K562 (cell line): ENCODE measurements around the gene MAP4K5. TPM values are rescaled to one million over a fixed set of nuclear protein-coding genes. Genes with fewer than 3 reads are reported as not detected.

ENCODE experiments used
- ATAC-seq: fragments of 200-7000 bp; cut with Tn5 transposase; 3 replicates; pipeline ENCODE4 v1.9.1; 2020; ENCODE audit warnings: moderate library complexity
- BruUV-seq: library from RNA; stranded (reverse); fragments of 400-500 nt; replicated peaks from 2 replicates; lab custom pipeline; 2021; lab: Mats Ljungman, UMichigan
- CTCF ChIA-PET: fragments of 300-600 bp; formaldehyde crosslinking; extraction: SDS; loops from one replicate; lab custom pipeline; 2021; ENCODE audit warnings: low intra/inter-chr PET ratio; lab: Yijun Ruan, JAX
- POLR2A ChIA-PET: fragments of 300-600, 350-650 bp; sonication (Branson Sonifier 250); formaldehyde crosslinking; extraction: SDS; loops from one replicate; lab custom pipeline; 2021; ENCODE audit warnings: antibody characterized with exemption, inconsistent platforms; lab: Yijun Ruan, JAX
- DNase-seq, 4 experiments: peaks; one replicate each; pipeline versions ENCODE4 v3.0.0 to v3.0.0-alpha.2; 2011 to 2018; ENCODE audit warnings: low spot score in 3 of 4, mixed read lengths in 3 of 4; ENCODE audit errors: extremely low read depth in 1 of 4
- FAIRE-seq: peaks from 2 replicates; lab custom pipeline; 2011; peaks lifted over from hg19 to GRCh38; lab: Jason Lieb, UNC
- H2AFZ ChIP-seq: 2 replicates; pipeline ENCODE4 v1.6.0; 2011; ENCODE audit warnings: low read depth, low read length, control low read depth, inconsistent platforms
- H3K27ac ChIP-seq: fragments of 200-600 bp; 3 replicates; pipeline ENCODE4 v1.8.0; 2011; ENCODE audit warnings: low read depth, mild to moderate bottlenecking, control low read depth, inconsistent platforms, low read length, moderate library complexity, mixed read lengths; ENCODE audit errors: extremely low read depth
- H3K27me3 ChIP-seq, 2 experiments: fragments of 300-600 bp in 1 of 2; 2 replicates in 1 of 2; 3 replicates in 1 of 2; pipeline versions ENCODE4 v1.6.0 to v1.8.0; 2011; ENCODE audit warnings: inconsistent platforms in 2 of 2, low read length in 2 of 2, mild to moderate bottlenecking in 1 of 2, mixed read lengths in 1 of 2, moderate library complexity in 1 of 2; ENCODE audit not compliant: control insufficient read depth in 2 of 2, insufficient read depth in 2 of 2
- H3K36me3 ChIP-seq: fragments of 300-600 bp; 3 replicates; pipeline ENCODE4 v1.8.0; 2011; ENCODE audit warnings: mild to moderate bottlenecking, low read length, inconsistent platforms; ENCODE audit not compliant: control insufficient read depth, insufficient read depth
- H3K4me1 ChIP-seq, 2 experiments: fragments of 200-600 bp in 1 of 2; replicated peaks in 1 of 2; 2 replicates in 1 of 2; 3 replicates in 1 of 2; pipeline versions ENCODE4 v1.5.1 to v1.8.0; 2011; ENCODE audit warnings: inconsistent platforms in 2 of 2, low read length in 2 of 2, mild to moderate bottlenecking in 1 of 2, mixed read lengths in 1 of 2, moderate library complexity in 1 of 2; ENCODE audit not compliant: control insufficient read depth in 2 of 2, insufficient read depth in 2 of 2
- H3K4me2 ChIP-seq: 2 replicates; pipeline ENCODE4 v1.6.1; 2011; ENCODE audit warnings: low read length, control low read depth, inconsistent platforms, mixed read lengths; ENCODE audit not compliant: insufficient read depth
- H3K4me3 ChIP-seq: fragments of 200-600 bp; sonication (generic), shearing (Covaris generic); 2 replicates; pipeline ENCODE4 v1.5.1; 2016; ENCODE audit warnings: control low read depth, inconsistent platforms
- H3K79me2 ChIP-seq: fragments of 200-600 bp; 3 replicates; pipeline ENCODE4 v1.8.0; 2011; ENCODE audit warnings: low read length, inconsistent platforms; ENCODE audit not compliant: control insufficient read depth, insufficient read depth
- H3K9ac ChIP-seq, 2 experiments: 2 replicates each; pipeline versions ENCODE4 v1.6.0 to v1.6.1; 2011; ENCODE audit warnings: low read depth in 2 of 2, low read length in 2 of 2, control low read depth in 1 of 2, inconsistent platforms in 1 of 2, mild to moderate bottlenecking in 1 of 2, mixed read lengths in 1 of 2; ENCODE audit not compliant: insufficient read depth in 1 of 2
- H3K9me1 ChIP-seq: one replicate; pipeline ENCODE4 v1.6.0; 2011; ENCODE audit warnings: inconsistent platforms, mild to moderate bottlenecking, low read length, moderate library complexity; ENCODE audit not compliant: control insufficient read depth, insufficient read depth
- H3K9me3 ChIP-seq: replicated peaks from 2 replicates; pipeline ENCODE4 v1.5.1; 2011; ENCODE audit warnings: low read depth, low read length, inconsistent platforms; ENCODE audit not compliant: control insufficient read depth, insufficient read depth
- H4K20me1 ChIP-seq: replicated peaks from 2 replicates; pipeline ENCODE4 v1.6.1; 2011; ENCODE audit warnings: low read length, inconsistent platforms, mixed read lengths; ENCODE audit not compliant: control insufficient read depth, insufficient read depth
- ARID2 ChIP-seq: fragments of 450-650 bp; IDR thresholded peaks from 2 replicates; pipeline ENCODE4 v1.6.1; 2017; ENCODE audit warnings: antibody characterized with exemption, mild to moderate bottlenecking
- ATF4 ChIP-seq: fragments of 450-650 bp; formaldehyde crosslinking; IDR thresholded peaks from 2 replicates; pipeline ENCODE4 v1.4.0; 2022; ENCODE audit warnings: mild to moderate bottlenecking, moderate library complexity
- CAMTA2 ChIP-seq: fragments of 250-450 bp; sonication (Bioruptor Pico); conservative IDR thresholded peaks from 2 replicates; pipeline ENCODE4 v1.5.1; 2022
- ELF1 ChIP-seq: fragments of 200-800 bp; sonication (Bioruptor generic); IDR thresholded peaks from 2 replicates; pipeline ENCODE4 v1.6.1; 2016; ENCODE audit warnings: missing genetic modification characterization, missing compliant biosample characterization
- ELF4 ChIP-seq: fragments of 450-650 bp; formaldehyde crosslinking; IDR thresholded peaks from 2 replicates; pipeline ENCODE4 v1.4.0; 2022; ENCODE audit warnings: missing genetic modification characterization
- GMEB1 ChIP-seq: fragments of 250-450 bp; sonication (Bioruptor Pico); IDR thresholded peaks from 2 replicates; pipeline ENCODE4 v1.4.0; 2020; ENCODE audit warnings: mild to moderate bottlenecking
- HEY1 ChIP-seq: fragments of 250-450 bp; sonication (Bioruptor Pico); IDR thresholded peaks from 2 replicates; pipeline ENCODE4 v1.5.0; 2020; ENCODE audit warnings: mild to moderate bottlenecking, moderate library complexity, borderline replicate concordance
- HNRNPUL1 ChIP-seq: fragments of 200-400 bp; formaldehyde crosslinking; IDR thresholded peaks from 2 replicates; pipeline ENCODE4 v1.6.1; 2017; ENCODE audit warnings: low read length
- HSF4 ChIP-seq: fragments of 250-450 bp; sonication (Bioruptor Pico); IDR thresholded peaks from 2 replicates; pipeline ENCODE4 v2.1.2; 2022; ENCODE audit warnings: mild to moderate bottlenecking, moderate library complexity, borderline replicate concordance
- KLF16 ChIP-seq: IDR thresholded peaks from 2 replicates; pipeline ENCODE4 v1.6.1; 2016; ENCODE audit warnings: antibody characterized with exemption
- MTA1 ChIP-seq: fragments of 450-650 bp; IDR thresholded peaks from 2 replicates; pipeline ENCODE4 v1.6.1; 2017; ENCODE audit warnings: borderline replicate concordance
- NFE2 ChIP-seq: IDR thresholded peaks from 2 replicates; pipeline ENCODE4 v1.6.1; 2014; ENCODE audit warnings: antibody characterized with exemption, low read depth
- NR1H2 ChIP-seq: sonication (generic); formaldehyde crosslinking; IDR thresholded peaks from 2 replicates; pipeline ENCODE4 v1.4.0; 2020; ENCODE audit warnings: mild to moderate bottlenecking, missing genetic modification reagents
- SRSF1 ChIP-seq: fragments of 200-400 bp; formaldehyde crosslinking; IDR thresholded peaks from 2 replicates; pipeline ENCODE4 v1.6.1; 2017; ENCODE audit warnings: mild to moderate bottlenecking, low read depth, low read length, moderate library complexity
- TRIM28 ChIP-seq: fragments of 450-650 bp; IDR thresholded peaks from 2 replicates; pipeline ENCODE4 v1.6.1; 2017
- U2AF1 ChIP-seq: fragments of 200-400 bp; formaldehyde crosslinking; optimal IDR thresholded peaks from 2 replicates; pipeline ENCODE3; 2017; ENCODE audit warnings: mild to moderate bottlenecking, low read depth, low read length, moderate library complexity
- ZBTB43 ChIP-seq: sonication (generic); formaldehyde crosslinking; IDR thresholded peaks from 2 replicates; pipeline ENCODE4 v1.8.0; 2023; ENCODE audit warnings: mild to moderate bottlenecking, missing genetic modification reagents
- ZNF232 ChIP-seq: sonication (generic); formaldehyde crosslinking; IDR thresholded peaks from 2 replicates; pipeline ENCODE4 v1.8.0; 2022; ENCODE audit warnings: mild to moderate bottlenecking, missing genetic modification reagents
- ZNF764 ChIP-seq: fragments of 250-450 bp; sonication (Bioruptor Pico); IDR thresholded peaks from 2 replicates; pipeline ENCODE4 v1.4.0; 2020; ENCODE audit warnings: low read depth, mild to moderate bottlenecking, moderate library complexity
- WGBS: fragments of 100-300 bp; shearing (Covaris generic); methylation state at CpG from one replicate; pipeline ENCODE4 v1.1.6; 2016; ENCODE audit warnings: low coverage, mixed read lengths; ENCODE audit not compliant: insufficient coverage; ENCODE audit errors: missing lambda C conversion rate; 5-methylcytosine and 5-hydroxymethylcytosine counted together
- in situ Hi-C: fragments of 300-500 bp; cut with MboI; formaldehyde crosslinking; loops from 4 replicates; pipeline ENCODE4 v1.15.0; 2018; ENCODE audit warnings: inconsistent platforms, mixed read lengths
- intact Hi-C: fragments of 100-400 bp; cut with micrococcal nuclease; formaldehyde crosslinking; loops from 2 replicates; pipeline ENCODE4 v1.14.2; 2022
- polyA plus RNA-seq, 8 experiments: library from polyadenylated mRNA; depleted of rRNA in 4 of 8; stranded (reverse) in 5 of 8; unstranded in 3 of 8; fragments of >200 nt; fragmentation: Nextera tagmentation in 2 of 8; fragmentation: Illumina TruSeq in 1 of 8; extraction: Ambion mirVana in 2 of 8; extraction: Trizol in 1 of 8; gene quantifications; 2 replicates each; pipeline versions ENCODE4 v1.2.1 to v1.2.3, GENCODE V29; 2011 to 2014; ENCODE audit warnings: inconsistent platforms in 1 of 8, missing spikeins in 1 of 8
- total RNA-seq, 7 experiments: library from RNA; depleted of rRNA in 6 of 7; stranded (reverse); fragments of >200 nt in 6 of 7; fragmentation: Illumina TruSeq in 2 of 7; extraction: Trizol in 2 of 7; gene quantifications; 2 replicates each; pipeline versions ENCODE4 v1.2.1 to v1.2.3, GENCODE V29; 2011 to 2021; ENCODE audit warnings: low replicate concordance in 1 of 7

Gene MAP4K5
- total and polyA plus RNA-seq, 9 of the 15 experiments (the other 6 are each of a cell fraction or from before 2014, with no cell fraction given): 5.9 to 29.4 (median 18.0) TPM

GRCh38 chr14:50520947-50521815, 11.2 kb downstream of the MAP4K5 start (continued):
- no peak for TF ChIP-seq ZNF764
- TF ChIP-seq NR1H2: no peak
- TF ChIP-seq ELF1 (tag): no peak
- TF ChIP-seq ZNF232: no peak
- no peak for TF ChIP-seq HEY1
- no peak for TF ChIP-seq ATF4 (CRISPR knock-in tag)
- TF ChIP-seq SRSF1: no peak
- TF ChIP-seq NFE2: no peak
- TF ChIP-seq ELF4 (CRISPR knock-in tag): no peak

- Histone ChIP-seq H3K4me1 (no peaks in the 10 kb centered on the region; a peak in 1 of 5 replicates), H3K27me3 (no peaks in the 10 kb centered on the region), H3K9me1 (no peaks in the 10 kb centered on the region), H2AFZ (no peak overlapping the region), H3K27ac (no peak overlapping the region), H3K4me2 (no peak overlapping the region), H3K4me3 (no peak overlapping the region), H4K20me1 (peaks cover 2% of the 10 kb centered on the region), H3K9me3 (no peaks in the 10 kb centered on the region), H3K9ac (no peak overlapping the region), H3K79me2 (peaks cover 75% of the 10 kb centered on the region), H3K36me3 (0 out of 3 replicates have a peak, but pooled peaks cover 4% of the 10 kb centered on the region)
- DNase-seq: no peak
- no peak for TF ChIP-seq HNRNPUL1
- TF ChIP-seq HSF4 (CRISPR knock-in tag): no peak
- TF ChIP-seq MTA1: no peak
- no peak for TF ChIP-seq KLF16
- no peak for TF ChIP-seq TRIM28
- TF ChIP-seq U2AF1: no peak
- no peak for TF ChIP-seq ZBTB43 (CRISPR knock-in tag)
- TF ChIP-seq CAMTA2: no peak
- no peak for TF ChIP-seq ARID2
- TF ChIP-seq GMEB1 (CRISPR knock-in tag): no peak
- intact Hi-C loops (no loop called here), in situ Hi-C loops (no loop called here)
- BruUV-seq: no TSS peak
- CTCF ChIA-PET: no interaction called here
- WGBS: 88% methylated on average over 2 of the region's 2 CpGs
- no peak for ATAC-seq
- POLR2A ChIA-PET: interaction anchor here (2.3 kb wide), 1 partner anchor 12 kb away, joined by 5 read pairs; no protein-coding TSS in a partner anchor
- FAIRE-seq: no peak
Observed at GRCh38 chr14:50516091-50516490, 16.3 kb downstream of the MAP4K5 start.
